ENCODE data around the gene ASF1B.
A peak's percentile ranks its signal among the peaks of the same experiment; 100 is the strongest.

ASF1B gene

DNA sequence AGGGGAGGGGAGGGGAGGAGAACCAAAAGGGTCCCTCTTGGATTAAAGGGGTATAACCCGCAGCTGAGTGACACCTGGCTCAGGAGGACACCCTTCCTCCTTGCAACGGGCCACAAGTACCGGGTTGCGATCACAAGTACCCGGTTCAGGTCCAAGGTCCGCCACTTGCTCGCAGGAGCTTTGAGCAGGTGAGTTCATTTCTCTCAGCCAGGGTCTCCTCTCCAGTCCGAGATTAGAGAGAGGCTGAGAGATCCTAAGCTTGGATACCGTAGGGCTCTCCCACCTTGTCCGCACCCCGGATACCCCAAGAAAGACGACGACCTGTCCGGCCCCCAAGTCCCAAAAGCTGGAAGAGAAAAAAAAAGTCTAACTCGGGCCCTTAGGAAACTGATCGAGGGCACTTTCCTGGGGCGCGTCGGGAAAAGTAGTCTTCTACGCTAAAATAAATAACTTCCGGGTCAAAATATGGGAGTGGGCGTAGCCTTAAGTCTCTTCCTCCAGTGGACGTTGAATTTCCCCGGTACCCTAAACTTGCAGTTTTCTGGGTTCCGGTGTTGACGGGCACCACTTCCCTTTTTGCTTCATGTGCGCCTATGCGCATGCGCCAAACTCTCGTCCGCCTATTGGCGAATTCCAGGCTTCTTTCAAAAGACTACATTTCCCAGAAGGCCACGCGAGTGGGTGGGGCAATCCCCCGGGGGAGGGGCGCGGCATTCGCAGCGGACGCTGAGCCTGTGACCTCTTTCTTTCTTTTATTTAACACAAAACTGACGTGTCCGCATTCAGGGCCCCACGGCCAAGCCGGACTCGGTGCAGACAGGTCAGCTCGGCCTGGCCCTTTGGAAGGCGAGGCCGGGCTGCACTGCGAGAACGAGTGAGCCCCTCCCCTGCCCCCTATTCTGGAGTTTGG lies 55.2 kb downstream of the ASF1B start:
- DNase-seq: peak; percentile 97

DNA sequence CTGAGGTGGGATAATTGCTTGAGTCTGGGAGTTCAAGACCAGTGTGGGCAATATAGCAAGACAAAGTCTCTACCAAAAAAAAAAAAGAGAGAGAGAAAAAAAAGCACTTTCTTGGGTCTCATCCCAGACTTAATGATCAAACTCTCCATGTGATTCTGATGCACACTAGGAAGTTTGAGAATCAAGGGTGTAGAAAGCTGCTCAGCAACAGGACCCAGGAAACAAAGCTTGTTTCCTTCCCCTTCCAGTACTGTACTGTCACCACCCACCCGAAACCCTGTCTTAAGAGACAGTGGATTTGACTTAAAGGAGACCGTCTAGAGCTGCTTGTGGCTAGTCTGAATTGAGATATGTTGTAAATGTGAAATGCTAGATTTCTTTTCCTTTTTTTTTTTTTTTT lies 58.0 kb downstream of the ASF1B start:
- no peak for DNase-seq

DNA sequence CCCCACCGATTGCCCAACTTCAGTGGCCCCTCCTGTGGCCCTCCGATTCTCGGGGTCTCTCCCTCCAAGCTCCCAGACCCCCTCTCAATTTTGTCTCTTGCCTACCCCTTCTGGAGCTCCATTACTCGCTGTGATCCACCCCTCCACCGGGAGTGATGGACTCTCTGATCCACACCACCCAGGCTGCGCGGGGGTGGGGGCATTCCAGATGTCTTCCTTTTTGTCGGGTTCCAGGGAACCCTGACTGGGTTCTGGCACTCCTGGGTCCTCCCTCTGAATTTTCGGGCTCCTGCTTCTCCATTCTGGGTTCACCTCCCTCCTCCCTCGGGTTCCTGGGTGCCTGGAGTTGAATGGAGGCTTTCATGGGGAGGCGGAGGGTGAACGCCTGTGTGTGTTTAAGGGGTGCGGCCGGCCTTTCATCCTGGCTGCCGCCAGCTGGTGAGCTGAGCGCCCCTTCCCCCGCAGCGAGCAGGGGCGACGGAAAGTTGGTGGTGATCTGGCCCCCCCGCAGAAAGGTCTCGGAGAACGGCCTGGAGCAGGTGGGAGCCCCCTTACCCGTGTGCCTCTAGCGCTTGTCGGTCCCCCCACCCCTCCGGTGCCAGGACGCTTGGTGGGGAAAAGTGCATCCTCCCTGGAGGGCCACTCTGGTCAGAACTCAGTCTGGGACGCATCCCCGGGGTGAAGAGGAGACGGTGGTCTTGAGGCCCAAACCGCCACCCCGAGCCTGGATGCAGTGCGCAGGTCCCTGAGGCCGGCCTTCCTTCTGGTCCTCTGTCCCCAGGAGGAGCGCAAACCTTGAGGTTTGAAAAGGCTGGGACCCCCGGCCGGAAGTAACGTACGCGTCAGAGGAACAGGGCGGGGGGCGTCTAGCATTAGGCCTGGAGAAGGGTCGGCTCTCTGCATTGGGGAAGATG lies 62.2 kb downstream of the ASF1B start:
- no peak for DNase-seq

DNA sequence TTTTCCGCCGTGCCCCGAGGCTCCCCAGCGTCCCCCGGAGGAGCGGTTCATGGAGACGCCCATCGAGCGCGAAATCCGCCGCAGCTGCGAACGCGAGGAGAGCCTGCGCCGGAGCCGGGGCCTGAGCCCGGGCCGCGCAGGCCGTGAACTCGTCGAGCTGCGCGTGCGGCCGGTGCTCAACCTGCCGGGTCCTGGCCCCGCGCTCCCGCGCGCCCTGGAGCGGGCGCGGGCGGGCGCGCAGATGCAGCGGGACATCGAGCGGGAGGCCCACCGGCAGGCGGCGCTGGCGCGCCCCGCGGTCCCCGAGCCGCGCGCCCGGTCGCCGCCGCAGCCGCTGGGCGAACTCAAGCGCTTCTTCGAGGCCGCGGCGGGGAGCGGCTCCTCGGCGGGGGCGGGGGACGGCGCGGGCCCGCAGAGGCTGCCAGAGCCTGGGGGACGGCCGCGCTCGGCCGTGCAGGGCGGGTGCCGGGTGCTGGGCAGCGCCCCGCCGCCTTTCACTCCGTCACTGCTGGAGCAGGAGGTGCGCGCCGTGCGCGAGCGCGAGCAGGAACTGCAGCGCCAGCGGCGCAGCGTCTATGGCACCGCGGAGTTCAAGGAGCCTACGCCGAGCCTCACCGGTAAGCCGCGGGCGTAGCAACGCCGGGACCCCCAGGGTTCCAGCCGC lies 63.0 kb downstream of the ASF1B start:
- peak; percentile 34 for DNase-seq

DNA sequence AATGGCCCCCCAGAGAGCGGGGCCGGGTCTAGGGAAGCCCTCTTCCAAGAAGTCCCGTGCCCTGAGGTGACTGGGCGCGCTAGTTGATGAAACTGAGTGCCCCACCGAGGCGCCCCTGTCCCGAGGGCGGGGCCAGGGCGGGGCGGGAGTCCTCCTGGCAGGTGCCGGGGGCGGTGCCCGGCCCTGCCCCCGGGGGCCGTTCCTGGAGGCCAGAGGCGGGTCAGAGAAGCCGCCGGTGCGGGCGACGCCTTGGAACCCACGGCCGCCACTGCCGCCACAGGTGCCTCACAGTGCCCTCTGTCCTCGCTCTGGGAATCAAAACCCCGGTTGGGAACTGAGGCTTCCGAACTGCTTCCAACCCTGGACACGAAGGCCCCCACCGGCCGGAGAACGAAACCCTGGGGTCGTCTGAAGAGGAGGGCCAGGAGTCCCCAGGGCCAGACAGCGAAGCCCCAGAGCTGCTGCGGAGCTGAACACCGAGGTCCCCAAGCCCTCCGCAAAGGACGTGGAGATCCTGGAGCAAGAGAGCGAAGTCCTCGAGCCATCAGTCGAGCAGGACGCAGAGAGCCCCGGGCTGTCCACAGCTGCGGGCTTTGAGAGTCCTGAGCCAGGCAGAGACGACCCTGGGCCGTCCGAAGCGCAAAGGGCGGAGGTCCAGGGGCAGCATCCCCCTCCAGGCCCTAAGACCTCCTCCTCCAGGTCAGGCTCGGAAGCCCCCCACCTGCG lies 63.7 kb downstream of the ASF1B start, which contains the start of gene MISP3:
MISP3 (plus strand) TSS at position 252 of the 726 bp plus-strand sequence. CDS start 524 bp downstream, outside the sequence.
- no peak for DNase-seq

DNA sequence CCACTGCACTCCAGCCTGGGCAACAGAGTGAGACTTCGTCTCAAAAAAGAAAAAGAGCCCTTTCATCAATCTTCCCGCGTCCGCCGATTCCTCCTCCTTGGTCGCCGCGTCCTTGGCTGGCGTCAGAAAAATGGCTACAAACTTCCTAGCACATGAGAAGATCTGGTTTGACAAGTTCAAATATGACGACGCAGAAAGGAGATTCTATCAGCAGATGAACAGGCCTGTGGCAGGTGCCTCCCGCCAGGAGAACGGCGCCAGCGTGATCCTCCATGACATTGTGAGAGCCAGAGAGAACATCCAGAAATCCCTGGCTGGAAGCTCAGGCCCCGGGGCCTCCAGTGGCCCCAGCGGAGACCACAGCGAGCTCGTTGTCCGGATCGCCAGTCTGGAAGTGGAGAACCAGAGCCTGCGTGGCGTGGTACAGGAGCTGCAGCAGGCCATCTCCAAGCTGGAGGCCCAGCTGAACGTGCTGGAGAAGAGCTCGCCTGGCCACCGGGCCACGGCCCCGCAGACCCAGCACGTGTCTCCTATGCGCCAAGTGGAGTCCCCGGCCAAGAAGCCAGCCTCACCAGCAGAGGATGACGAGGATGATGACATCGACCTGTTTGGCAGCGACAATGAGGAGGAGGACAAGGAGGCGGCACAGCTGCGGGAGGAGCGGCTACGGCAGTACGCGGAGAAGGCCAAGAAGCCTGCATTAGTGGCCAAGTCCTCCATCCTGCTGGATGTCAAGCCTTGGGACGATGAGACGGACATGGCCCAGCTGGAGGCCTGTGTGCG lies 65.9 kb downstream of the ASF1B start:
- DNase-seq: no peak
